HEK293 (cell line): ENCODE results near the gene HAUS1.

Experiments
- CTCF ChIA-PET: fragments of 350-600 bp; formaldehyde crosslinking; extraction: SDS; loops from one replicate; lab custom pipeline; 2021; ENCODE audit warnings: antibody characterized with exemption; lab: Yijun Ruan, JAX
- POLR2A ChIA-PET: fragments of 300-600 bp; formaldehyde crosslinking; extraction: SDS; loops from one replicate; lab custom pipeline; 2020; ENCODE audit warnings: antibody characterized with exemption, inconsistent platforms; lab: Yijun Ruan, JAX
- H3K27ac ChIP-seq: fragments of 200-500 bp; sonication (Bioruptor generic); 2 replicates; pipeline ENCODE4 v1.5.1; 2014; ENCODE audit warnings: low read depth, low read length, control low read depth, inconsistent platforms; ENCODE audit errors: extremely low read depth
- H3K36me3 ChIP-seq, 2 experiments: fragments of 200-500 bp in 1 of 2; sonication (Bioruptor generic) in 1 of 2; 1 replicate in 1 of 2; 2 replicates in 1 of 2; pipeline ENCODE4 v1.5.1; 2014 to 2017; ENCODE audit warnings: inconsistent platforms in 2 of 2, low read length in 2 of 2; ENCODE audit not compliant: control insufficient read depth in 2 of 2, insufficient read depth in 1 of 2
- H3K4me1 ChIP-seq: fragments of 200-500 bp; sonication (Bioruptor generic); 2 replicates; pipeline ENCODE4 v1.5.1; 2014; ENCODE audit warnings: mild to moderate bottlenecking, low read length, inconsistent platforms; ENCODE audit not compliant: control insufficient read depth, insufficient read depth
- H3K4me3 ChIP-seq: 2 replicates; pipeline ENCODE4 v1.5.1; 2011; ENCODE audit warnings: low read depth, mild to moderate bottlenecking, control low read depth, low read length, moderate library complexity
- H3K9me3 ChIP-seq: fragments of 200-500 bp; sonication (Bioruptor generic); 2 replicates; pipeline ENCODE4 v1.5.1; 2014; ENCODE audit warnings: low read depth, low read length, inconsistent platforms; ENCODE audit not compliant: control insufficient read depth, insufficient read depth
- GLIS1 ChIP-seq: fragments of 450-650 bp; formaldehyde crosslinking; IDR thresholded peaks from 2 replicates; pipeline ENCODE4 v1.5.1; 2016; ENCODE audit warnings: missing biosample characterization, missing genetic modification characterization
- HOXD13 ChIP-seq: sonication (generic); formaldehyde crosslinking; IDR thresholded peaks from 2 replicates; pipeline ENCODE4 v1.8.0; 2022; ENCODE audit warnings: missing genetic modification reagents, borderline replicate concordance
- KLF7 ChIP-seq: fragments of 450-650 bp; formaldehyde crosslinking; IDR thresholded peaks from 2 replicates; pipeline ENCODE4 v1.5.1; 2016; ENCODE audit warnings: missing biosample characterization, missing genetic modification characterization, borderline replicate concordance
- MZF1 ChIP-seq: fragments of 450-650 bp; formaldehyde crosslinking; IDR thresholded peaks from 2 replicates; pipeline ENCODE4 v1.5.1; 2017; ENCODE audit warnings: missing biosample characterization, missing genetic modification characterization, borderline replicate concordance
- SP2 ChIP-seq: fragments of 450-650 bp; formaldehyde crosslinking; IDR thresholded peaks from 2 replicates; pipeline ENCODE4 v1.5.1; 2016; ENCODE audit warnings: missing biosample characterization, missing genetic modification characterization
- ZBTB20 ChIP-seq: fragments of 450-650 bp; formaldehyde crosslinking; IDR thresholded peaks from 2 replicates; pipeline ENCODE4 v1.5.1; 2016; ENCODE audit warnings: missing biosample characterization, missing genetic modification characterization
- ZBTB7A ChIP-seq: fragments of 450-650 bp; formaldehyde crosslinking; IDR thresholded peaks from 2 replicates; pipeline ENCODE4 v1.5.1; 2016; ENCODE audit warnings: low read depth, missing biosample characterization, missing genetic modification characterization
- ZFP69B ChIP-seq: fragments of 450-650 bp; formaldehyde crosslinking; IDR thresholded peaks from 2 replicates; pipeline ENCODE4 v1.5.1; 2016; ENCODE audit warnings: missing biosample characterization, missing genetic modification characterization
- ZNF10 ChIP-seq: fragments of 450-650 bp; formaldehyde crosslinking; IDR thresholded peaks from 2 replicates; pipeline ENCODE4 v1.5.1; 2017; ENCODE audit warnings: missing biosample characterization, missing genetic modification characterization
- ZNF138 ChIP-seq: fragments of 450-650 bp; formaldehyde crosslinking; IDR thresholded peaks from 2 replicates; pipeline ENCODE4 v1.5.1; 2016; ENCODE audit warnings: missing biosample characterization, missing genetic modification characterization, borderline replicate concordance
- ZNF157 ChIP-seq: fragments of 450-650 bp; formaldehyde crosslinking; IDR thresholded peaks from 2 replicates; pipeline ENCODE4 v1.5.1; 2016; ENCODE audit warnings: missing biosample characterization, missing genetic modification characterization
- ZNF184 ChIP-seq: fragments of 450-650 bp; IDR thresholded peaks from 2 replicates; pipeline ENCODE4 v1.5.1; 2018; ENCODE audit warnings: missing biosample characterization, mild to moderate bottlenecking, missing genetic modification characterization
- ZNF239 ChIP-seq: fragments of 450-650 bp; formaldehyde crosslinking; IDR thresholded peaks from 2 replicates; pipeline ENCODE4 v1.5.1; 2016; ENCODE audit warnings: missing biosample characterization, missing genetic modification characterization
- ZNF354C ChIP-seq: fragments of 450-650 bp; formaldehyde crosslinking; IDR thresholded peaks from 2 replicates; pipeline ENCODE4 v1.5.1; 2016; ENCODE audit warnings: missing biosample characterization, missing genetic modification characterization, low read depth, borderline replicate concordance
- ZNF394 ChIP-seq: fragments of 450-650 bp; formaldehyde crosslinking; IDR thresholded peaks from 2 replicates; pipeline ENCODE4 v1.5.1; 2016; ENCODE audit warnings: missing biosample characterization, missing genetic modification characterization, mild to moderate bottlenecking, moderate library complexity, borderline replicate concordance
- ZNF530 ChIP-seq: fragments of 450-650 bp; formaldehyde crosslinking; IDR thresholded peaks from 2 replicates; pipeline ENCODE4 v1.5.1; 2016; ENCODE audit warnings: low read depth, missing biosample characterization, missing genetic modification characterization
- ZNF571 ChIP-seq: fragments of 450-650 bp; formaldehyde crosslinking; IDR thresholded peaks from 2 replicates; pipeline ENCODE4 v1.5.0; 2017; ENCODE audit warnings: missing biosample characterization, missing genetic modification characterization
- ZNF600 ChIP-seq: fragments of 450-650 bp; formaldehyde crosslinking; IDR thresholded peaks from 2 replicates; pipeline ENCODE4 v1.5.1; 2016; ENCODE audit warnings: missing biosample characterization, missing genetic modification characterization
- ZNF626 ChIP-seq: fragments of 450-650 bp; sonication (Bioruptor Pico); formaldehyde crosslinking; IDR thresholded peaks from 2 replicates; pipeline ENCODE4 v1.5.1; 2018; ENCODE audit warnings: missing biosample characterization, missing genetic modification characterization, inconsistent platforms
- ZNF639 ChIP-seq: fragments of 450-650 bp; formaldehyde crosslinking; IDR thresholded peaks from 2 replicates; pipeline ENCODE4 v1.5.1; 2016; ENCODE audit warnings: missing biosample characterization, missing genetic modification characterization
- ZNF658 ChIP-seq: fragments of 450-650 bp; formaldehyde crosslinking; IDR thresholded peaks from 2 replicates; pipeline ENCODE4; 2016; ENCODE audit warnings: missing biosample characterization, missing genetic modification characterization
- ZNF692 ChIP-seq: fragments of 450-650 bp; formaldehyde crosslinking; IDR thresholded peaks from 2 replicates; pipeline ENCODE4 v1.5.1; 2016; ENCODE audit warnings: missing biosample characterization, missing genetic modification characterization
- ZNF747 ChIP-seq: fragments of 450-650 bp; formaldehyde crosslinking; IDR thresholded peaks from 2 replicates; pipeline ENCODE4 v1.5.1; 2016; ENCODE audit warnings: missing biosample characterization, missing genetic modification characterization
- ZNF776 ChIP-seq: fragments of 450-650 bp; formaldehyde crosslinking; IDR thresholded peaks from 2 replicates; pipeline ENCODE4 v1.5.0; 2017; ENCODE audit warnings: missing biosample characterization, missing genetic modification characterization, borderline replicate concordance
- ZNF791 ChIP-seq: fragments of 450-650 bp; formaldehyde crosslinking; IDR thresholded peaks from 2 replicates; pipeline ENCODE4 v1.5.1; 2016; ENCODE audit warnings: missing biosample characterization, missing genetic modification characterization
- ZNF792 ChIP-seq: fragments of 450-650 bp; formaldehyde crosslinking; IDR thresholded peaks from 2 replicates; pipeline ENCODE4 v1.5.1; 2016; ENCODE audit warnings: missing biosample characterization, missing genetic modification characterization
- ZNF843 ChIP-seq: fragments of 450-650 bp; formaldehyde crosslinking; IDR thresholded peaks from 2 replicates; pipeline ENCODE4 v1.5.1; 2016; ENCODE audit warnings: missing biosample characterization, missing genetic modification characterization
- ZSCAN30 ChIP-seq: fragments of 450-650 bp; IDR thresholded peaks from 2 replicates; pipeline ENCODE4 v1.5.1; 2018; ENCODE audit warnings: missing biosample characterization, mild to moderate bottlenecking, missing genetic modification characterization, moderate library complexity
- TF ChIP-seq, protein P1 (sequence below): fragments of 450-650 bp; formaldehyde crosslinking; IDR thresholded peaks from 2 replicates; pipeline ENCODE4 v1.5.1; 2016; ENCODE audit warnings: missing biosample characterization, missing genetic modification characterization
- TF ChIP-seq, protein P2 (sequence below): fragments of 450-650 bp; formaldehyde crosslinking; IDR thresholded peaks from 2 replicates; pipeline ENCODE4 v1.5.1; 2016; ENCODE audit warnings: missing biosample characterization, missing genetic modification characterization, low read depth

HAUS1 gene

DNA sequence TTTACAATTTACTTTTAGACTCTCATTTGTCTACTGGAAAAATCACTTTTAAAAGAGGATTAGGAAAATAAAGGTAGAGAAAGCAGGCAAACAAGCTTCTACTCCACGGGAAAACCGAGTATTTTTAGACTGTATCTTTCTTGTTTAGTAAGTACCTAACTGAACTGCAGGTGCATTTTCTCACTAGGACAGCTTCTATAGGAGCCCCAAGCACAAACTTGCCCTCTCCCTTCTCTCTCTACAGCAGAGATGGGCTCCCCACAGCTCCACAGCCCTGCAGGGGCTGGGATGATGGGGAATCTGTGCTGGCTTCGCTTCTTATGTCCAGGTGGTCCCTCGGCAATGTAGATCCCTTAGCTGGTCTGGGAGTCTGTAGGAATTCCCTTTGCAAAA lies 48.4 kb upstream of the HAUS1 start:
- no peak overlapping the region for H3K4me3 ChIP-seq
- TF ChIP-seq ZNF394 = no peak
- no peak for TF ChIP-seq ZNF138 (tag by site-specific recombination)
- TF ChIP-seq, all 188 proteins: peak for 0
- no peaks in the 10 kb centered on the region for H3K36me3 ChIP-seq
- no peaks in the 10 kb centered on the region for H3K4me1 ChIP-seq
- ChIA-PET CTCF (interaction anchor here (2.1 kb wide), 1 partner anchor 18 kb away, joined by 7 read pairs; no protein-coding TSS in a partner anchor), POLR2A (no interaction called here)
- no peak overlapping the region for H3K27ac ChIP-seq
- no peaks in the 10 kb centered on the region for H3K9me3 ChIP-seq

DNA sequence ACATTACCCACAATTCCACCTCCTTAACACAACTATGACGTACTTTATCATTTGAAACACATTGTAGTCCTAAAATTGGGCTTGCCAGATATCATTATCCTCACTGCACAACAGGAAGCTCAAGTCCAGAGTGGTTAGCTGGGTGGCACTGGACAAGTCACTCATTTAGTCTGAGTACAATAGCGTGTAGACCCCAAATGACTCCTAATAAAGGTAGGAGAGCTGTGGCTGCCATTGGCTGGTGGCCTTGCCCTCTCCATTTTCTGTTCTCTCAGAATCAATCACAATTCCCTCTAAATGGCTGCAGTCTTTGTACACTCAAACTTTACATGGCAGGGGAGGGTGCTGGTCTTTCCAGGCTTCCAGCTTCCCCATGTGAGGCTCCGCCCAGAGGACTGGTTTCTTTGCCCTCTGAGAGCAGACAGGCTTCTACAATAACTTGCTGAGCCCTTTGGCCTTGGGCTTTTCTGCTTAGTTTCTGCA lies 43.8 kb upstream of the HAUS1 start:
- no peak for TF ChIP-seq ZNF157 (tag by site-specific recombination)
- TF ChIP-seq ZNF692 (tag by site-specific recombination) = no peak
- TF ChIP-seq KLF7 (tag by site-specific recombination) = no peak
- no peak for TF ChIP-seq ZBTB20
- TF ChIP-seq ZNF747 (tag by site-specific recombination) = no peak
- TF ChIP-seq ZNF354C = no peak
- no peak for TF ChIP-seq ZNF10
- TF ChIP-seq ZNF239 = no peak
- no peak for TF ChIP-seq SP2 (tag by site-specific recombination)
- TF ChIP-seq ZNF843 (tag by site-specific recombination) = no peak
- TF ChIP-seq ZNF530 (tag by site-specific recombination) = no peak
- TF ChIP-seq, protein P1, sequence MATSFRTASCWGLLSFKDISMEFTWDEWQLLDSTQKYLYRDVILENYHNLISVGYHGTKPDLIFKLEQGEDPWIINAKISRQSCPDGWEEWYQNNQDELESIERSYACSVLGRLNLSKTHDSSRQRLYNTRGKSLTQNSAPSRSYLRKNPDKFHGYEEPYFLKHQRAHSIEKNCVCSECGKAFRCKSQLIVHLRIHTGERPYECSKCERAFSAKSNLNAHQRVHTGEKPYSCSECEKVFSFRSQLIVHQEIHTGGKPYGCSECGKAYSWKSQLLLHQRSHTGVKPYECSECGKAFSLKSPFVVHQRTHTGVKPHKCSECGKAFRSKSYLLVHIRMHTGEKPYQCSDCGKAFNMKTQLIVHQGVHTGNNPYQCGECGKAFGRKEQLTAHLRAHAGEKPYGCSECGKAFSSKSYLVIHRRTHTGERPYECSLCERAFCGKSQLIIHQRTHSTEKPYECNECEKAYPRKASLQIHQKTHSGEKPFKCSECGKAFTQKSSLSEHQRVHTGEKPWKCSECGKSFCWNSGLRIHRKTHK = no peak
- TF ChIP-seq ZNF184 (tag by site-specific recombination) = no peak
- TF ChIP-seq MZF1 (tag by site-specific recombination) = no peak
- no peak for TF ChIP-seq ZFP69B (tag by site-specific recombination)
- TF ChIP-seq GLIS1 (tag by site-specific recombination) = no peak
- no peak for TF ChIP-seq HOXD13
- no peak for TF ChIP-seq ZBTB7A (tag by site-specific recombination)
- no peak for TF ChIP-seq ZSCAN30 (tag by site-specific recombination)
- no peak for TF ChIP-seq ZNF571 (tag by site-specific recombination)
- Histone ChIP-seq H3K9me3 (no peaks in the 10 kb centered on the region), H3K27ac (no peak overlapping the region), H3K4me3 (no peak overlapping the region), H3K36me3 (no peaks in the 10 kb centered on the region), H3K4me1 (no peaks in the 10 kb centered on the region)
- ChIA-PET CTCF (interaction anchor here (1.0 kb wide), 1 partner anchor 12 kb away, joined by 5 read pairs; the partner anchor contains the start of gene PSTPIP2), POLR2A (no interaction called here)

- POLR2A ChIA-PET = no interaction called here
- Histone ChIP-seq H3K4me3 (no peak overlapping the region), H3K4me1 (no peaks in the 10 kb centered on the region), H3K36me3 (no peaks in the 10 kb centered on the region), H3K9me3 (no peaks in the 10 kb centered on the region), H3K27ac (no peak overlapping the region)
- CTCF ChIA-PET = interaction anchor here (0.6 to 1.1 kb wide), 4 partner anchors 12 to 87 kb away, joined by 3 to 9 read pairs (median 4); partner anchors contain the start of gene HAUS1
- TF ChIP-seq ZNF792 (tag by site-specific recombination) (no peak), ZNF776 (tag by site-specific recombination) (no peak), ZNF600 (tag by site-specific recombination) (no peak), ZNF639 (no peak), ZNF626 (tag by site-specific recombination) (no peak), ZNF791 (tag by site-specific recombination) (no peak), ZNF658 (no peak)
- TF ChIP-seq, protein P2, sequence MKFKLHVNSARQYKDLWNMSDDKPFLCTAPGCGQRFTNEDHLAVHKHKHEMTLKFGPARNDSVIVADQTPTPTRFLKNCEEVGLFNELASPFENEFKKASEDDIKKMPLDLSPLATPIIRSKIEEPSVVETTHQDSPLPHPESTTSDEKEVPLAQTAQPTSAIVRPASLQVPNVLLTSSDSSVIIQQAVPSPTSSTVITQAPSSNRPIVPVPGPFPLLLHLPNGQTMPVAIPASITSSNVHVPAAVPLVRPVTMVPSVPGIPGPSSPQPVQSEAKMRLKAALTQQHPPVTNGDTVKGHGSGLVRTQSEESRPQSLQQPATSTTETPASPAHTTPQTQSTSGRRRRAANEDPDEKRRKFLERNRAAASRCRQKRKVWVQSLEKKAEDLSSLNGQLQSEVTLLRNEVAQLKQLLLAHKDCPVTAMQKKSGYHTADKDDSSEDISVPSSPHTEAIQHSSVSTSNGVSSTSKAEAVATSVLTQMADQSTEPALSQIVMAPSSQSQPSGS (tag by site-specific recombination) = no peak
Observed at GRCh38 chr18:46061387-46061786, 42.8 kb upstream of the HAUS1 start.
